ENCODE results near the gene SIN3B. TPM values are rescaled to one million over a fixed set of nuclear protein-coding genes. Genes with fewer than 3 reads are reported as not detected.

The SIN3B gene
- total and polyA plus RNA-seq, 2 donors from 2014 or later = 12.2 to 62.0 TPM

DNA sequence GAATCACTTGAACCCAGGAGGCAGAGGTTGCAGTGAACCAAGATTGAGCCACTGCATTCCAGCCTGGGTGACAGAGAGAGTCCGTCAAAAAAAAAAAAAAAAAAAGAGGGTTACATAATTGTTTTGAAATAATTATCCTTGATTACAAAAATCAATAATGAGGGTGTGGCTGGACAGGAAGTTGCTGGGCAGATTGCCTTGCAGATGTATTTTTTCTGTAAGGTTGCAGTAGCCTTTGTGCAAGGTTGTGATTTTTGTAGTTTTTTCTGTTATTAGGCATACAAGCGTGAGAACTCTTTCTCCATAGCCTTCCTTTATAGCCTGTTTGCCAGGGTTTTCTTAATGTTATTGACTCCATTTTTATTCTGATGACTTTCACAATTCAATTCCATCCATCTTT lies 40.7 kb upstream of the SIN3B start:
- no peak overlapping the region for H3K4me3 ChIP-seq (ENCODE audit: low read length in 3 of 3)
- FAIRE-seq (no peak), DNase-seq (no peak)
- no peak overlapping the region for H3K27ac ChIP-seq (ENCODE audit: low read depth in 2 of 2, low read length in 2 of 2)
- no peaks in the 10 kb centered on the region for H3K27me3 ChIP-seq (ENCODE audit: control insufficient read depth, insufficient read depth, low read length)
- TF ChIP-seq CTCF (IDR thresholded peaks at IDR 0.05; ENCODE audit: borderline replicate concordance, extremely low read depth, insufficient read depth) = no peak
- no peak overlapping the region for H3K9ac ChIP-seq (ENCODE audit: low read length in 3 of 3)
- intact Hi-C loops (cut with DNase I) = no loop called here
- no peaks in the 10 kb centered on the region for H3K36me3 ChIP-seq (ENCODE audit: control insufficient read depth in 2 of 3, insufficient read depth in 3 of 3, low read length in 3 of 3)
- H3K9me3 ChIP-seq (ENCODE audit: control insufficient read depth in 2 of 3, insufficient read depth in 1 of 3, low read length in 3 of 3) = peaks cover 2 to 9% (median 6%) of the 10 kb centered on the region in 3 donors
- no peaks in the 10 kb centered on the region for H3K4me1 ChIP-seq (ENCODE audit: control insufficient read depth in 2 of 3, insufficient read depth in 2 of 3, low read depth in 1 of 3, low read length in 3 of 3)

GRCh38 chr19:16789238-16789637 lies 40.0 kb upstream of the SIN3B start:
- Histone ChIP-seq H3K27me3 (ENCODE audit: control insufficient read depth, insufficient read depth, low read length) (no peaks in the 10 kb centered on the region), H3K9ac (ENCODE audit: low read length in 3 of 3) (no peak overlapping the region), H3K9me3 (ENCODE audit: control insufficient read depth in 2 of 3, insufficient read depth in 1 of 3, low read length in 3 of 3) (peaks cover 2 to 9% (median 6%) of the 10 kb centered on the region in 3 donors), H3K4me1 (ENCODE audit: control insufficient read depth in 2 of 3, insufficient read depth in 2 of 3, low read depth in 1 of 3, low read length in 3 of 3) (no peaks in the 10 kb centered on the region), H3K27ac (ENCODE audit: low read depth in 2 of 2, low read length in 2 of 2) (no peak overlapping the region), H3K4me3 (ENCODE audit: low read length in 3 of 3) (no peak overlapping the region), H3K36me3 (ENCODE audit: control insufficient read depth in 2 of 3, insufficient read depth in 3 of 3, low read length in 3 of 3) (no peaks in the 10 kb centered on the region)
- no peak for TF ChIP-seq CTCF (IDR thresholded peaks at IDR 0.05; ENCODE audit: borderline replicate concordance, extremely low read depth, insufficient read depth)
- DNase-seq = no peak
- FAIRE-seq = no peak
- intact Hi-C loops (cut with DNase I) = no loop called here

DNA sequence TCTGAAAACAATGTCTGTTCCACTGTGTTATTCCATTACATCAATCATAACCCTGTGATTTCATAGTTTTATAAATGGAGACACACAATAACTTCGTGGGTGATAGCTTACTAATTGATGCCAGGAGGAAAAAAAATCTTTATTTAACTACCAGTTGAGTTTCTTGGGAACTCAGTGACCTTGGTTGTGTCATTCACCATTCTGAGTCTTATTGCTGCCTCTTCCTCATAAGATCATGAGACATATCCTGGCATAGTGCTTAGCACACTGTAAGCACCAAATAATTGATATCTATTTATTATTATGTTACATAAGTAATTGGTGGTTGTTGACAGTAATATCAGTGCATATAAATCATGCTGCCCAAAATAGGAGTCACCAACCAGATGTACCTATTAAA lies 39.1 kb upstream of the SIN3B start:
- intact Hi-C loops (cut with DNase I) = no loop called here

More for the DNA sequence above, 39.1 kb upstream of the SIN3B start:
- H3K4me1 ChIP-seq (ENCODE audit: control insufficient read depth in 2 of 3, insufficient read depth in 2 of 3, low read depth in 1 of 3, low read length in 3 of 3) = no peaks in the 10 kb centered on the region
- peaks cover 2 to 9% (median 6%) of the 10 kb centered on the region in 3 donors for H3K9me3 ChIP-seq (ENCODE audit: control insufficient read depth in 2 of 3, insufficient read depth in 1 of 3, low read length in 3 of 3)
- no peak overlapping the region for H3K4me3 ChIP-seq (ENCODE audit: low read length in 3 of 3)
- no peaks in the 10 kb centered on the region for H3K36me3 ChIP-seq (ENCODE audit: control insufficient read depth in 2 of 3, insufficient read depth in 3 of 3, low read length in 3 of 3)
- H3K9ac ChIP-seq (ENCODE audit: low read length in 3 of 3) = no peak overlapping the region
- no peak overlapping the region for H3K27ac ChIP-seq (ENCODE audit: low read depth in 2 of 2, low read length in 2 of 2)
- no peak for FAIRE-seq
- no peak for DNase-seq
- H3K27me3 ChIP-seq (ENCODE audit: control insufficient read depth, insufficient read depth, low read length) = no peaks in the 10 kb centered on the region
- no peak for TF ChIP-seq CTCF (IDR thresholded peaks at IDR 0.05; ENCODE audit: borderline replicate concordance, extremely low read depth, insufficient read depth)
